ENCODE results near the gene POU6F1.

DNA sequence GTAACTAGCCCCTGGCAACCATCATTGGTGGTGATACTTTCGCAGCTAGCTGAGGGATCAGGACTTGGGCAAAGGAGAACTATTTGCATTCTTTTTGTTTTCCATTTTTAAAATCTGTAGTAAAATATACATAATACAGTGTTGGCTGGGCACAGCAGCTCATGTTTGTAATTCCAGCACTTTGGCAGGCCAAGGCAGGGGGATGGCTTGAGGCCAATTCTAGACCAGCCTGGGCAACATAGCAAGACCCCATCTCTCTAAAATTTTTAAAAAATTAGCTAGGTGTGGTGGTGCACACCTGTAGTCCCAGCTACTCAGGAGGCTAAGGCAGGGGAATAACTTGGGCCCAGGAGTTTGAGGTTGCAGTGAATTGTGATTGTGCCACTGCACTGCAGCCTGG, 64.9 kb downstream of the POU6F1 start:
- TF ChIP-seq, protein P1, sequence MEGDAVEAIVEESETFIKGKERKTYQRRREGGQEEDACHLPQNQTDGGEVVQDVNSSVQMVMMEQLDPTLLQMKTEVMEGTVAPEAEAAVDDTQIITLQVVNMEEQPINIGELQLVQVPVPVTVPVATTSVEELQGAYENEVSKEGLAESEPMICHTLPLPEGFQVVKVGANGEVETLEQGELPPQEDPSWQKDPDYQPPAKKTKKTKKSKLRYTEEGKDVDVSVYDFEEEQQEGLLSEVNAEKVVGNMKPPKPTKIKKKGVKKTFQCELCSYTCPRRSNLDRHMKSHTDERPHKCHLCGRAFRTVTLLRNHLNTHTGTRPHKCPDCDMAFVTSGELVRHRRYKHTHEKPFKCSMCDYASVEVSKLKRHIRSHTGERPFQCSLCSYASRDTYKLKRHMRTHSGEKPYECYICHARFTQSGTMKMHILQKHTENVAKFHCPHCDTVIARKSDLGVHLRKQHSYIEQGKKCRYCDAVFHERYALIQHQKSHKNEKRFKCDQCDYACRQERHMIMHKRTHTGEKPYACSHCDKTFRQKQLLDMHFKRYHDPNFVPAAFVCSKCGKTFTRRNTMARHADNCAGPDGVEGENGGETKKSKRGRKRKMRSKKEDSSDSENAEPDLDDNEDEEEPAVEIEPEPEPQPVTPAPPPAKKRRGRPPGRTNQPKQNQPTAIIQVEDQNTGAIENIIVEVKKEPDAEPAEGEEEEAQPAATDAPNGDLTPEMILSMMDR (IDR thresholded peaks at IDR 0.05) = no peak
- TF ChIP-seq POLR2AphosphoS5 (IDR thresholded peaks at IDR 0.05) (no peak), EP300 (IDR thresholded peaks at IDR 0.05) (no peak)

All from stomach (tissue), 4 donors.